ENCODE data around the gene NELL2.

GRCh38 chr12:44519931-44520330 is 356.2 kb downstream of the NELL2 start:
- no peak for TF ChIP-seq CTCF (IDR thresholded peaks at IDR 0.05)
- TF ChIP-seq POLR2A (IDR thresholded peaks at IDR 0.05), result no peak
- no peak for TF ChIP-seq POLR2AphosphoS5 (IDR thresholded peaks at IDR 0.05; ENCODE audit: insufficient read depth in 1 of 2, low read depth in 1 of 2)

Measured in vagina (tissue), 2 donors.